Transverse colon (tissue), 4 donors: ENCODE data around the gene SGMS2. TPM values are rescaled to one million over a fixed set of nuclear protein-coding genes. Genes with fewer than 3 reads are reported as not detected.

Source experiments
- DNase-seq: peaks from one replicate; pipeline ENCODE4 v3.0.0-alpha.2; 2019
- H3K27ac ChIP-seq, 4 donors: fragments of 200-600 bp; sonication (generic); 2 replicates each; pipeline ENCODE4 v1.5.1; 2016 to 2018; ENCODE audit warnings: inconsistent platforms in 4 of 4
- H3K27me3 ChIP-seq: fragments of 200-600 bp; sonication (generic); 2 replicates; pipeline ENCODE4 v1.5.1; 2017; ENCODE audit warnings: inconsistent platforms
- H3K36me3 ChIP-seq, 4 donors: fragments of 200-600 bp; sonication (generic); 2 replicates each; pipeline ENCODE4 v1.5.1; 2017 to 2019; ENCODE audit warnings: inconsistent platforms in 4 of 4
- H3K4me1 ChIP-seq, 4 donors: fragments of 200-600 bp; sonication (generic); 2 replicates each; pipeline ENCODE4 v1.5.1; 2017 to 2020; ENCODE audit warnings: inconsistent platforms in 4 of 4
- H3K4me3 ChIP-seq, 4 donors: fragments of 200-600 bp; sonication (generic); 1 replicate in 1 of 4; 2 replicates in 3 of 4; pipeline versions ENCODE4 v1.5.1 to v1.6.1; 2017 to 2019; ENCODE audit warnings: inconsistent platforms in 4 of 4
- H3K9me3 ChIP-seq, 2 donors: fragments of 200-600 bp; sonication (generic); 2 replicates each; pipeline ENCODE4 v1.5.1; 2017 to 2019; ENCODE audit warnings: inconsistent platforms in 2 of 2
- CTCF ChIP-seq, 5 experiments: fragments of 200-600 bp in 3 of 5; fragments of 450-650 bp in 2 of 5; sonication (generic) in 3 of 5; IDR thresholded peaks; 1 replicate in 2 of 5; 2 replicates in 3 of 5; pipeline ENCODE4 v1.5.1; 2016 to 2017; ENCODE audit warnings: antibody characterized with exemption in 5 of 5, inconsistent platforms in 3 of 5, mild to moderate bottlenecking in 2 of 5, moderate library complexity in 1 of 5
- EP300 ChIP-seq: sonication (generic); formaldehyde crosslinking; IDR thresholded peaks from one replicate; pipeline ENCODE4 v1.6.1; 2017; ENCODE audit warnings: antibody characterized with exemption, low read depth
- POLR2A ChIP-seq: fragments of 450-650 bp; IDR thresholded peaks from one replicate; pipeline ENCODE4 v1.6.1; 2016; ENCODE audit warnings: antibody characterized with exemption, mild to moderate bottlenecking, moderate library complexity
- POLR2AphosphoS5 ChIP-seq, 3 donors: sonication (generic); formaldehyde crosslinking; IDR thresholded peaks; one replicate each; pipeline ENCODE4 v1.6.1; 2016; ENCODE audit warnings: antibody characterized with exemption in 3 of 3
- WGBS, 2 donors: methylation state at CpG; one replicate each; pipeline ENCODE4 v1.1.5; 2018; ENCODE audit warnings: low coverage in 1 of 2; 5-methylcytosine and 5-hydroxymethylcytosine counted together
- in situ Hi-C, 4 donors: fragments of 200-750 bp; cut with MboI; loops; one replicate each; pipeline versions ENCODE4 v1.15.0 to v1.15.1; 2017; ENCODE audit warnings: low sequenced_read_pairs in 3 of 4, low pct_ligation_motif_present in 1 of 4, low pct_unique_long_range_greater_than_20kb in 1 of 4
- intact Hi-C: fragments of 100-400 bp; cut with DNase I; formaldehyde crosslinking; loops from one replicate; pipeline ENCODE4 v1.15.1; 2023; ENCODE audit warnings: low total_unique reads
- total RNA-seq, 4 donors: library from RNA; depleted of rRNA; stranded (reverse); fragments of >200 nt; gene quantifications; one replicate each; pipeline ENCODE4 v1.1.0, GENCODE V29; 2016

The SGMS2 gene
- total RNA-seq, 4 donors from 2014 or later: 75.8 to 203 (median 122) TPM

GRCh38 chr4:107800706-107801105 lies 24.0 kb upstream of the SGMS2 start:
- Histone ChIP-seq H3K4me3 (no peak overlapping the region), H3K9me3 (no peaks in the 10 kb centered on the region), H3K27ac (peak overlapping the region; percentile 74 to 83 (median 80)), H3K36me3 (no peaks in the 10 kb centered on the region), H3K4me1 (peaks cover 4 to 26% (median 7%) of the 10 kb centered on the region in 4 donors), H3K27me3 (no peaks in the 10 kb centered on the region)
- DNase-seq: no peak
- intact Hi-C loops: no loop called here
- WGBS, 2 donors: 38 to 53% methylated on average over 1 of the region's 1 CpG
- in situ Hi-C loops: no loop called here
- TF ChIP-seq POLR2AphosphoS5 (IDR thresholded peaks at IDR 0.05) (no peak), POLR2A (no peak), EP300 (no peak), CTCF (IDR thresholded peaks at IDR 0.05) (no peak)

GRCh38 chr4:107801766-107802211 lies 22.9 kb upstream of the SGMS2 start:
- TF ChIP-seq CTCF (IDR thresholded peaks at IDR 0.05) (no peak), EP300 (no peak), POLR2A (no peak), POLR2AphosphoS5 (IDR thresholded peaks at IDR 0.05) (no peak)
- in situ Hi-C loops: no loop called here
- no peak for DNase-seq
- H3K36me3 ChIP-seq: no peaks in the 10 kb centered on the region
- peaks cover 4 to 26% (median 7%) of the 10 kb centered on the region in 4 donors for H3K4me1 ChIP-seq
- intact Hi-C loops: no loop called here
- no peaks in the 10 kb centered on the region for H3K27me3 ChIP-seq
- H3K9me3 ChIP-seq: no peaks in the 10 kb centered on the region
- no peak overlapping the region for H3K27ac ChIP-seq
- 44 to 63% methylated on average over 1 of the region's 1 CpG for WGBS, 2 donors
- H3K4me3 ChIP-seq: no peak overlapping the region

GRCh38 chr4:107804956-107805355 lies 19.8 kb upstream of the SGMS2 start:
- TF ChIP-seq POLR2A (no peak), CTCF (IDR thresholded peaks at IDR 0.05) (no peak), POLR2AphosphoS5 (IDR thresholded peaks at IDR 0.05) (no peak)
- intact Hi-C loops (no loop called here), in situ Hi-C loops (no loop called here)
- no peak overlapping the region for H3K27ac ChIP-seq
- DNase-seq: no peak
- peaks cover 5 to 24% (median 10%) of the 10 kb centered on the region in 4 donors for H3K4me1 ChIP-seq
- no peaks in the 10 kb centered on the region for H3K36me3 ChIP-seq
- no peaks in the 10 kb centered on the region for H3K27me3 ChIP-seq
- 84 to 89% methylated on average over 3 of the region's 3 CpGs for WGBS, 2 donors
- no peak overlapping the region for H3K4me3 ChIP-seq
- H3K9me3 ChIP-seq: no peaks in the 10 kb centered on the region

GRCh38 chr4:107806196-107806595 lies 18.5 kb upstream of the SGMS2 start:
- Histone ChIP-seq H3K9me3 (no peaks in the 10 kb centered on the region), H3K36me3 (no peaks in the 10 kb centered on the region), H3K4me3 (no peak overlapping the region), H3K4me1 (peaks cover 0 to 12% (median 4%) of the 10 kb centered on the region in 4 donors), H3K27me3 (no peaks in the 10 kb centered on the region), H3K27ac (no peak overlapping the region)
- intact Hi-C loops (no loop called here), in situ Hi-C loops (no loop called here)
- TF ChIP-seq EP300 (no peak), CTCF (IDR thresholded peaks at IDR 0.05) (no peak), POLR2AphosphoS5 (IDR thresholded peaks at IDR 0.05) (no peak), POLR2A (no peak)
- WGBS, 2 donors: 69 to 73% methylated on average over 2 of the region's 2 CpGs
- DNase-seq: no peak
